ENCODE measurements around the gene ELANE. TPM values are rescaled to one million over a fixed set of nuclear protein-coding genes. Genes with fewer than 3 reads are reported as not detected.

The ELANE gene
- total RNA-seq, 3 donors from 2014 or later: 0.43 to 1.2 (median 0.77) TPM

DNA sequence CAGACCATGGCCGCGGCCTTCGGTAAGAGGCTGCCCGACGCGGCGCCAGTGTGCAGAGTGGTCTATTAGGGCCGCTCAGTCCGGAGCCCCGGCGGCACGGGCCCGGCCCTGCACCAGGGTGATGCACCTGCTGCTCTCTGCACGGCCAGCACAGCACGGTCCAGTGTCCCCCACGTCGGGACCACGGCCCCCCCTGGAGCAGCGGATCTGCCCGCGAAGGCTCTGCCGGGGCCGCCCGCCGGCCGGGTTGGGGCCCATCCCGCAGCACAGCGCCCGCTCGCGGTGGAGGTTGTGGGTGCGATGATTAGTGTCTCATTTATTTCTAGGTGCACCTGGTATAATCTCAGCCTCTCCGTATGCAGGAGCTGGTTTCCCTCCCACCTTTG is 46.9 kb upstream of the ELANE start:
- Histone ChIP-seq H3K4me1 (ENCODE audit: low read depth) (peaks cover 25% of the 10 kb centered on the region), H3K9me3 (no peaks in the 10 kb centered on the region), H3K4me3 (no peak overlapping the region), H3K36me3 (ENCODE audit: low read depth) (peaks cover 56% of the 10 kb centered on the region)
- intact Hi-C loops (cut with DNase I, micrococcal nuclease): no loop called here
- no peak for ATAC-seq
- TF ChIP-seq, protein P1, sequence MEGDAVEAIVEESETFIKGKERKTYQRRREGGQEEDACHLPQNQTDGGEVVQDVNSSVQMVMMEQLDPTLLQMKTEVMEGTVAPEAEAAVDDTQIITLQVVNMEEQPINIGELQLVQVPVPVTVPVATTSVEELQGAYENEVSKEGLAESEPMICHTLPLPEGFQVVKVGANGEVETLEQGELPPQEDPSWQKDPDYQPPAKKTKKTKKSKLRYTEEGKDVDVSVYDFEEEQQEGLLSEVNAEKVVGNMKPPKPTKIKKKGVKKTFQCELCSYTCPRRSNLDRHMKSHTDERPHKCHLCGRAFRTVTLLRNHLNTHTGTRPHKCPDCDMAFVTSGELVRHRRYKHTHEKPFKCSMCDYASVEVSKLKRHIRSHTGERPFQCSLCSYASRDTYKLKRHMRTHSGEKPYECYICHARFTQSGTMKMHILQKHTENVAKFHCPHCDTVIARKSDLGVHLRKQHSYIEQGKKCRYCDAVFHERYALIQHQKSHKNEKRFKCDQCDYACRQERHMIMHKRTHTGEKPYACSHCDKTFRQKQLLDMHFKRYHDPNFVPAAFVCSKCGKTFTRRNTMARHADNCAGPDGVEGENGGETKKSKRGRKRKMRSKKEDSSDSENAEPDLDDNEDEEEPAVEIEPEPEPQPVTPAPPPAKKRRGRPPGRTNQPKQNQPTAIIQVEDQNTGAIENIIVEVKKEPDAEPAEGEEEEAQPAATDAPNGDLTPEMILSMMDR (IDR thresholded peaks at IDR 0.05): no peak
- no peak for DNase-seq

DNA sequence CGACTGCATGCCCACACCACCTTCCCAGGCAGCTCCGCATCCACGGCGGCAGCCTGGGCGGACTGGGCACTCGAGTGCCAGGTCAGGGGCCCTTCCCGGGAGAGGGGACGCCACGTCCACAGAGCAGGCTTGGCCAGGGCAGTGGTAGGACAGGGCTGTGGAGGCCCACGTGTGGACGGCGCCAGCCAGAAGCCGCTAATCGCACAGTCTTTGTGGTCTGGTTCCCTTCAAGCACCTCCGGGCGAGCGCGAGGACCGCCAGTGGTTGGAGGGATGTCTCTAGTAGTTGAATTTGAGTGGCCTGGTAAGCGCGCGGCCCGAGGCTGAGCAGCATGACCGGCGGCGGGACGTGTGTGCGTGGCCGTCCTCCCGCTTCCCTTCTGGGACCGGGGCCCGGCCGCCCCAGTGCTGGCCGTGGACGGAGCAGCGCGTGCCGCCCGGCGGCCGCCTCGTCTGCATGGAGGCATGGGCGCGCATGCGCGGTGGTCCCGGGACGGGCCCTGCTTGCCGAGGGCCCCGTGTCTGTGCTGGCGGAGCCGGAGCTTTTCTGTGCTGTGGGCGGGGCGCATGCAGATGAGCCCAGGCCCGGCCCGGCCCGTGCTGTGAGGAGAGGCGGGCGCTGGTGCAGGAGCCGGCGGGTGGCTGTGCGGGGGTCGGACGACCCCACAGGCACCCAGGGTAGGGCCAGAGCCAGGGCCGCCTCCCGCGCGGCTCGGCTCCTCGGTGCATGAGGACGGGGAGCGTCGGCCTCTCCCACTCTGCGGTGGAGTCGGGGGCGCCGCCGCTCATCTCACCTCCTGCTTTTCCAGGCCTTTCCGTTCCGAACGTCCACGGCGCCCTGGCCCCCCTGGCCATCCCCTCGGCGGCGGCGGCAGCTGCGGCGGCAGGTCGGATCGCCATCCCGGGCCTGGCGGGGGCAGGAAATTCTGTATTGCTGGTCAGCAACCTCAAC is 46.2 kb upstream of the ELANE start:
- DNase-seq (no peak), ATAC-seq (no peak)
- TF ChIP-seq, protein P1 (IDR thresholded peaks at IDR 0.05): no peak
- Histone ChIP-seq H3K4me3 (no peak overlapping the region), H3K4me1 (ENCODE audit: low read depth) (peaks cover 18% of the 10 kb centered on the region), H3K9me3 (no peaks in the 10 kb centered on the region), H3K36me3 (ENCODE audit: low read depth) (peaks cover 60% of the 10 kb centered on the region)
- intact Hi-C loops (cut with DNase I, micrococcal nuclease): no loop called here

DNA sequence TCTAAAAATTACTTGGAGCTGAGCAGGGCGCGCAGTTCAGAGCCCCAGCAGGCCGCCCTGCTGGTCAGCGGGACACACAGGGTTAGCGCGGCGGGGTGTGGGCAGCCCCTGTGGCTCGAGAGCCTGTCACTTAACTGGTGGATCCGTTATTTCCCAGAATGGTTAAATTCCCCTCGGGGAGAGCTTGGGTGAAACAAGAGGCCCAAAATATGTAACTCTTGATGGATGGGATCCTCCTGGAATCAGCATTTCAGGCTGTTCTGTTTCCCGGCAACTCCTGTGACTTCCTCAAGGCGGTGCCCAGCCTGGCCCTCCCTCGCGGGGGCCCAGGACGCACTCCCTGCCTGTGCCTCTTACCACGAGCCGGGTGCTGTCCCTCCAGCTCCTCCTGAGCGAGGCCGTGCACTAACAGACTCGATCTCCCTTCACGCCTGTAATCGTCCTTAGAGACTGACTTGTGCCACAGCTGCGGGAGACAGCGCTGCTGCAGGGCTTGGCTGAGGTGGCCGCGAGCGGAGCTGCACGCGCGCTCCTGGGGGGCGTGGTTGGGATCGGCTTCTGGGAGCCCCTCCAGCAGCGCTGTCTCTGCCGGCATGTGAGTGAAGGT is 45.2 kb upstream of the ELANE start:
- peaks cover 62% of the 10 kb centered on the region for H3K36me3 ChIP-seq (ENCODE audit: low read depth)
- ATAC-seq (no peak), DNase-seq (no peak)
- intact Hi-C loops (cut with DNase I, micrococcal nuclease): no loop called here
- peaks cover 8% of the 10 kb centered on the region for H3K4me1 ChIP-seq (ENCODE audit: low read depth)
- H3K4me3 ChIP-seq: no peak overlapping the region
- TF ChIP-seq, protein P1 (IDR thresholded peaks at IDR 0.05): no peak
- no peaks in the 10 kb centered on the region for H3K9me3 ChIP-seq

DNA sequence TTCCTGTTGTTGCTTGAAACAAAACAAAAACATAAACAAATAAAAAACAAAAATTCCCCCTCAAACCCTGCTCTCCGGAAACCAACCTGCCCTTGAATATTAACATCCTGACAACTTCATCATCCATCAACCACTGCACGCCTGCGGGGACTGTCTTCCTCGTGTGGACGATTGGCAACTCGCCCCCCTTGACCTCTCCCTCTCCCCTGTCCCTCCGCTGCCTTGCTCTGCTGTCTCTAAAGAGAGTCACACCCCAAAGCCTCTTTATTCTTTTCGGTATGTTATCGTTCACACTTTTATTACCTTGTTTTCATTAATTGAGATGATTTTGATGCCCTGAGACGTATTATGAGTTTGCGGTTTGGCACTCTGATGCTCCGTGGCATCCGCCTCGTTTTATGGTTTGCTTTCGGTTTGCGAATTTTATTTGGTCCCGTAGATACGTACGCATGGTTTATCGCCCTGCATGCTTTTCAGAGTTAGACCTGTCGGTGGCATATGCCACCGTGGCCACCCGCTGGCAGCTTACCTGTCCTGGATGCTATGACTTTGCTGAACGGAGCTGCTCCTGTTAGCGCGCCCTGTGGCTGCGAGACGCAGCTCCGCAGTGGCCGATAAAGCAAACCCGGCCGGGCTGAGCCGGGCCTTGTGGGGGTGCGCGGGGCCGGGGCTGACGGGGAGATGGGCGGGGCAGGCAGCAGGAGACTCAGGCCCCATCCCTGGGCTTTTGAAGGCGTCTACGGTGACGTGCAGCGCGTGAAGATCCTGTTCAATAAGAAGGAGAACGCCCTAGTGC is 44.3 kb upstream of the ELANE start:
- intact Hi-C loops (cut with DNase I, micrococcal nuclease): no loop called here
- H3K36me3 ChIP-seq (ENCODE audit: low read depth): peaks cover 62% of the 10 kb centered on the region
- peaks cover under 1% of the 10 kb centered on the region for H3K4me1 ChIP-seq (ENCODE audit: low read depth)
- no peak overlapping the region for H3K4me3 ChIP-seq
- TF ChIP-seq, protein P1 (IDR thresholded peaks at IDR 0.05): no peak
- no peak for ATAC-seq
- no peaks in the 10 kb centered on the region for H3K9me3 ChIP-seq
- DNase-seq: no peak

DNA sequence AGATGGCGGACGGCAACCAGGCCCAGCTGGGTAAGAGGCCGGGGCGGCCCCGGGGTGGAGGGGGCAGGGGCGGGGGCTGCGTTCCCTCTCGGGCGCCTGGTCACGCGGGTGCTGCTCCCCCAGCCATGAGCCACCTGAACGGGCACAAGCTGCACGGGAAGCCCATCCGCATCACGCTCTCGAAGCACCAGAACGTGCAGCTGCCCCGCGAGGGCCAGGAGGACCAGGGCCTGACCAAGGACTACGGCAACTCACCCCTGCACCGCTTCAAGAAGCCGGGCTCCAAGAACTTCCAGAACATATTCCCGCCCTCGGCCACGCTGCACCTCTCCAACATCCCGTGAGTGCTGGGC is 43.7 kb upstream of the ELANE start:
- peaks cover 62% of the 10 kb centered on the region for H3K36me3 ChIP-seq (ENCODE audit: low read depth)
- no peak for ATAC-seq
- H3K4me1 ChIP-seq (ENCODE audit: low read depth): no peaks in the 10 kb centered on the region
- TF ChIP-seq, protein P1 (IDR thresholded peaks at IDR 0.05): no peak
- intact Hi-C loops (cut with DNase I, micrococcal nuclease): no loop called here
- no peak overlapping the region for H3K4me3 ChIP-seq
- no peaks in the 10 kb centered on the region for H3K9me3 ChIP-seq
- DNase-seq: no peak

Data from mucosa of descending colon (tissue), 3 donors.